ENCODE data around the gene DCX. TPM values are rescaled to one million over a fixed set of nuclear protein-coding genes. Genes with fewer than 3 reads are reported as not detected.
A peak's percentile ranks its signal among the peaks of the same experiment; 100 is the strongest.

Gene DCX
- polyA plus RNA-seq, 1 donor = 3.0 TPM

GRCh38 chrX:111308039-111308438 is 104.0 kb downstream of the DCX start:
- DNase-seq = no peak

GRCh38 chrX:111302284-111302683 is 109.7 kb downstream of the DCX start:
- DNase-seq = no peak

- no peak for DNase-seq
These were observed 123.2 kb downstream of the DCX start for GRCh38 chrX:111288841-111289240.

- DNase-seq = no peak
These were observed 127.2 kb downstream of the DCX start for GRCh38 chrX:111284631-111285293.

- no peak for DNase-seq
These were observed 128.5 kb downstream of the DCX start for GRCh38 chrX:111283446-111283845.

GRCh38 chrX:111282991-111283390 is 129.0 kb downstream of the DCX start:
- DNase-seq = no peak

- no peak for DNase-seq
These were observed 129.9 kb downstream of the DCX start for GRCh38 chrX:111282139-111282538.

GRCh38 chrX:111270339-111270738 is 141.7 kb downstream of the DCX start, which contains the start of gene CAPN6:
CAPN6 (minus strand) TSS chrX:111270483; CDS start chrX:111263936, 6,547 bp downstream.
- peak; percentile 28 for DNase-seq

- no peak for DNase-seq
These were observed 143.5 kb downstream of the DCX start for GRCh38 chrX:111268506-111268905.

GRCh38 chrX:111265486-111265885 is 146.5 kb downstream of the DCX start:
- no peak for DNase-seq

- no peak for DNase-seq
These were observed 147.6 kb downstream of the DCX start for GRCh38 chrX:111264385-111264784.

GRCh38 chrX:111262086-111262485 is 149.9 kb downstream of the DCX start:
- no peak for DNase-seq

GRCh38 chrX:111260451-111260850 is 151.5 kb downstream of the DCX start:
- DNase-seq = no peak

- no peak for DNase-seq
These were observed 152.4 kb downstream of the DCX start for GRCh38 chrX:111259559-111259958.

- no peak for DNase-seq
These were observed 154.3 kb downstream of the DCX start for GRCh38 chrX:111257733-111258132.

- no peak for DNase-seq
These were observed 156.9 kb downstream of the DCX start for GRCh38 chrX:111254896-111255693.

GRCh38 chrX:111244235-111244750 is 167.7 kb downstream of the DCX start:
- DNase-seq = peak; percentile 8

Other genes with a start within 250 kb of the DCX start
- gene CAPN6, start 141.7 kb downstream of the DCX start, polyA plus RNA-seq (ENCODE audit: insufficient read length) = 26.3 TPM
- gene SERTM2, start 99.5 kb upstream of the DCX start, polyA plus RNA-seq (ENCODE audit: insufficient read length) = 0.05 TPM